GM11168 (cell line): ENCODE results near the gene MARCHF5.
"Not testable (repeated sequence)": the region's sequence is repeated elsewhere in the genome, so short reads cannot be mapped to it uniquely, and the experiment has no call there.

Experiments used
- in situ Hi-C: fragments of 300-500 bp; cut with MboI; formaldehyde crosslinking; loops from one replicate; pipeline ENCODE4 v1.12.0; 2022; ENCODE audit warnings: low sequenced_read_pairs; ENCODE audit not compliant: unreplicated experiment

The MARCHF5 gene

DNA sequence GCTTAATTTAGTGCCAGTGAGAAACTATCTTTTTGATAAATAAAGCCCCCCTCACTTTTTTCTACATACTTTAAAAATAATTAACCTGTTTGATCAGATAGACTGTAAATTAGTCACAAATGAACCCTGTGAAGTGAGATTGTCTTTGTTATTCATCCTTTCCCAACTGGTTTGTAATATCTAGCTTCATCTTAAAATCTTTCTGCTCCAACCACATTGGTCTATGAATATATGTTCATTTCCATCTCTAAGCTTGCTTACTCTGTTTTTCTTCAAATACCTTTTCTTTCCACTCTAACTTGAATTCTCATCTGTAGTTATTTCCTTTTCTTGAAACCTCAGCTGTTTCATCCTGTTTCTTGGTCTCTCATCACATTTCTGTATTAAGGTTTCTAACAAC, 12.1 kb downstream of the MARCHF5 start:
- in situ Hi-C loops, result no loop called here

DNA sequence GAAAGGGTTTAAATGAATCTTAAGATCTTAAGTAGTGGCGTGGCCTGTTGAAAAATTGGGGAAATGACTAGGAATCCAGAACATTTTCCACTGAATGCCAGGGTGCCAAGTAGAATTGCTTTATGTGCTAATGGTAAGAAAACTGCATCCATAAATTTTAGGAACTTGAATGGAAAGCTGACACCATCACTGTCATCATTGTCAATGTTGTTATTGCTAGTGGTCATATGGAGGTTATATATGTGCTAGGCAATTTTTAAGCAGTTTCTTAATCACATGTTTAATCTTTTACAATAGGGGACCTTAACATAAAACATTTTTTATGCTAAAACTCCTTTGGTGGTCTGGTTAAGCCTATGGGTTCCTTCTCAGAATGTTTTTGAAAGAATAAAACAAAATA, 13.1 kb downstream of the MARCHF5 start:
- in situ Hi-C loops, result no loop called here

DNA sequence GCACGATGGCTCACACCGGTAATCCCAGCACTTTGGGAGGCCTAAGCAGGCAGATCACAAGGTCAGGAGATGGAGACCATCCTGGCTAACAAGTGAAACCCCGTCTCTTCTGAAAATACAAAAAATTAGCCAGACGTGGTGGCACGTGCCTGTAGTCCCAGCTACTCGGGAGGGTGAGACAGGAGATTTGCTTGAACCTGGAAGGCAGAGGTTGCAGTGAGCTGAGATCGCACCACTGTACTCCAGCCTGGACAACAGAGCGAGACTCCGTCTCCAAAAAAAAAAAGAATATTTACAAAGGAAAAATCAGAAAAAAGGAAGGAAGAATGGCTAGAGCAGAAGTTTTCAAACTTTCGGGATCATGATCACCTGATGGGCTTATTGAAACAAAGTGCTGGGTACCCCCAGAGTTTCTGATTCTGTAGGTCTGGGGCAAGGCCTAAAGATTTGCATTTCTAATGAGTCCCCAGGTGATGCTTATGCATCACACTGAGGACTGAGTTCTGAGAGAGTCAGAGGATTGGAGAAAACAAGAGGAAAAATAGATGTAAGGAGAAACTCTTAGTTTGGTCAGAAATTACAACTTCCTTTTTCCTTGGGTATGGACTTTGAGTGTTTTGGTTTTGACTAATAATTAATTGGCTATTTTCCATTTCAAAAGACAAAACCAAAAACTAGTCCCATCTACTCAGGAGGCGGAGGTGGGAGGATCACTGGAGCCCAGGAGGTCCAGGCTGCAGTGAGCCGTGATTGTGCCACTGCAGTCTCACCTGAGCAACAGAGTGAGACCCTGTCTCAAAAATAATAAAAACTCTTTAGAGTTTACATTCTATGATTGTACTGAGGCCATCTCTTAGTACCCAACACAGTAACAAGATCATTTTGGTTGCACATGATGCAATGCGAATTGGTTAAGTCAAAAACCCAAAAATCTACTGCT, 14.4 kb downstream of the MARCHF5 start:
- in situ Hi-C loops, result no loop called here

DNA sequence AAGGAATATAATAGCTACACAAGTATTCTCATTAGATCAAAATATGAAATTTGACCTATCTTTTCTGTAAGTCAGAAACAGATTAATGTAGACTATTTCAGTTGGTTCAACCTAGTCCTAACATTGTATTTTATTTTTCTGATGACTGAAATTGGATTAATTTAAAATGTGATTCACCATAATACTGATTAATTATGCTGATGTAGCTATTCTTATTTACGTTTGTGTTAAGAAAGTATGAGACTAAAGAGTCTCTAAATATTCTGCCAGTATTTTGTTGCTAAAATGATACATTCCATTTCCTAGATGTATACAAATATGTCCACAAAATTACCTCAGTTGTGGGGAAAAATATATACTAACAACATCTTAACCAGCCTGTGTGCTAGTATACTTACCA, 18.3 kb downstream of the MARCHF5 start:
- in situ Hi-C loops, result no loop called here

DNA sequence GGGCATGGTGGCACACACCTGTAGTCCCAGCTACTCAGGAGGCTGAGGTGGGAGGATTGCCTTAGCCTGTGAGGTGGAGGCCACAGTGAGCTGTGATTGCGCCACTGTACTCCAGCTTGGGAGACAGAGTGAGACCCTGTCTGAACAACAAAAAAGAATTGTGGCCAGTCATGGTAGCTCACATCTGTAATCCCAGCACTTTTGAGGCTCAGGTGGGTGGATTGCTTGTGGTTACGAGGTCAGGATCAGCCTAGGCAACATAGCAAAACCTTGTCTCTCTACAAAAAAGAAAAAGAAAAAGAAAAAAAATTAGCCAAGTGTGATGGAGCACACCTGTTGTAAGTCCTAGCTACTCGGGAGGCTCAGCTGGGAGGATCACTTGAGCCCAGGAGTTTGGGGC, 22.8 kb downstream of the MARCHF5 start:
- in situ Hi-C loops, result no loop called here

DNA sequence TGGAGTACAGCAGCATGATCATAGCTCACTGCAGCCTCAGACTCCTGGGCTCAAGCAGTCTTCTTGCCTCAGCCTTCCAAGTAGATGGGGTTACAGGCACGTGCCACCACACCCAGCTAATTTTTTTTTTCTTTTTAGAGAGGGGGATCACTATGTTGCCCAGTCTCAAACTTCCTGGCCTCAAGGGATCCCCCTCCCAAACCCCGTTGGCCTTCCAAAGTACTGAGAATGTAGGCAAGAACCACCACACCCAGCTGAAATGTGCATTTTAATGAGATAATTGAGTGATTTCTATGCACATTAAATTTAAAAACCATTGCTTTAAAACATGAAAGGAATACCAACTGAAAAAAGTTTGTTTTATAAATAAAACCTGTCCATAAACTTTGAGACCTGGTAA, 25.6 kb downstream of the MARCHF5 start:
- in situ Hi-C loops, result no loop called here

DNA sequence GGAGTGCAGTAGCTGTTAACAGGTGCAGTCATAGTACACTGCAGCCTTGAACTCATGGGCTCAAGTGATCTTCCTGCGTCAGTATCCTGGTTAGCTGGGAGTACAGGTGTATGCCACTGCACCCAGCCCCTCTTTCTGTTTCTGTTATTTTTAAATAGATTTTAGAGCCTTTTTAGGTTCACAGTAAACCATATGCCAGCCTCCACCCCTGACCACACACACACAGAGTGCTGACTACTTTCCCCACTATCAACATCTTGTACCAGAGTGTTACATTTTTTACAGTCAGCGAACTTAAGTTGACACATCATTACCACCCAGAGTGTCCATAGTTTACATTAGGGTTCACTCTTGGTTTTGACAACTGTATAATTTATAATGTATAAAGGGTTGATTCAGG, 32.1 kb downstream of the MARCHF5 start:
- in situ Hi-C loops, result no loop called here

DNA sequence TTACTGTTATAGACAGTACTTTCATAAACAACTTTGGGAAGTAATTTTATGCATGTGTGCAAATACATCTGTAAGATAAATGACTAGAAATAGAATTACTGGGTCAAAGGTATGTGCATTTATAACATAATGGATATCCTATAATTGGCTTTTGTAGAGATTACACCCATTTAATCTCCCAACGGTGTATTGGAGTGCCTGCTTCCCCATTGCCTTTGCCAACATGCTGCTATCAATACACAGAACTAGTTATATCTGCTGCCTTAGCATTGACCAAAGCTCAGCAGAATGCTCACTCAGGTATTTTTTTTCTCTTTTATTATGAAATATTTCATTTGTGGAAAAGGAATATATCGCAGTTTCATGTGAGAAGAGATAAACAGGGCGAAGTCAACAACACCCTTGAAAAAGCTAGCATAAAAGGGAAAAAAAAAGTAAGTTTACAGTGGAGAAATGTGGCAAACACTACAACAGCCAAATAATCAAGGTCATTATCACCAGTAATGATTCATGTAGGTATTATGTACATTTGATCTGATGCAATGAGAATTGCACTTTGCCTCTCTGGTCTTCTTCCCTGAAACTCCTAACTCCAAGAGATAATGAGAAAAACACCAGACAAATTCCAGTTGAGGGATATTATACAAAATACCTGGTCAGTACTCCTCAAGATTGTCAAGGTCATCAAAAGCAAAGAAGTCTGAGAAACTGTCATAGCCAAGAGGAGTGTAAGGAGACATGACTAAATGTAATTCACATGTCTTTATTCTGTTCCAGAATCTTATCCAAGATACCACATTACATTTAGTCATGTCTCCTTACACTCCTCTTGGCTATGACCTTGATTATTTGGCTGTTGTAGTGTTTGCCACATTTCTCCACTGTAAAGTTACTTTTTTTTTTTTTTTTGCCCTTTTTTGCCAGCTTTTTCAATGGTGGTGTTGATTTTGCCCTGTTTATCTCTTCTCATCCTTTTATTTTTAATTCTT, 36.8 kb downstream of the MARCHF5 start:
- in situ Hi-C loops, result no loop called here

DNA sequence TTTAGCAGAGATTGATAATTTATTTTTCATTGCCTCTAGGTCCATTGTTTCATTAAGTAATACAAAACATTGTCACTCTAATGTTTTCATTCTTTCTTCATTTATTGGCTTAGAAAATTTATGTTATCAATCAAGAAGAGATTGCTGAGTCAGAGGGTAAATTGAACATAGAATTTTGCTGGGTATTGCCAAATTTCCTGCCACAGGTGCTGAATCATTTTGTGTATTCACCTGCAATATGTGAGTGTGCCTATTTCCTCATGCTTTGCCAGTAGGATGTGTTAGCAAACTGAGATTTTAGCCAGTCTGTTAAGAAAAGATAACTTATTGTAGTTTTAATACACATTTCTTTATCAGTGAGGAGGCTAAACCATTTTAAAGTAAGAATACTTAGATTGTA, 38.0 kb downstream of the MARCHF5 start:
- in situ Hi-C loops, result no loop called here

DNA sequence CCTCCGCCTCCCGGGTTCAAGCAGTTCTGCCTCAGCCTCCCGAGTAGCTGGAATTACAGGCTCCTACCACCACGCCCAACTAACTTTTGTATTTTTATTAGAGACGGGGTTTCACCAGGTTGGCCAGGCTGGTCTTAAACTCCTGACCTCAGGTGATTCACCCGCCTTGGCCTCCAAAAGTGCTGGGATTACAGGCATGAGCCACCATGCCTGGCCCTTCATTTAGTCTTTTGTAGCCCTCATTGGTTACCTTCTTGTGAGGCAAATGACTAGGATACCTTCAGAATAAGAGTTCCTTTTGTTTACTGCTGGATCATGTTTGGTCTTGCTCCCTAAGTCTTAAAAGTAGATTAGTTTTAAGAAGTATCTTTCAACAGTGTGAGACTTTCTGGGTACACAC, 39.0 kb downstream of the MARCHF5 start:
- in situ Hi-C loops, result not testable (repeated sequence)

DNA sequence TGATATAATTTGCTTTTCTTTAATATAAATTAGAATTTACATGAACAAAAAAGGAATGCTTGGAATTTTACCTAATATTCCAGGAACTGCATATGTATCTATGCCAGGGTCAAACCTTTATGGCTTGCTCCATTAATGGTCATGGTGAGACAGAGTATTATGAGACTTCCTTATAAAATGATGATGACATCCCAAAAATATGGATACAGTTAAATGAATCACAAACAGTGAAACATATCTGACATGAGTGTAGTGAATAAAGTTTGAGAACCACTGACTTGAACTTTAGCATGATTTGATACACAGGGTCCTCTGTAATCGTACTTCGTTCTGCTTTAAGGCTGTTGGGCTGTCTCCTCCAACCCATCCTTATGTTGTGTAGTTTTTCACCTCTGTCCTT, 51.8 kb downstream of the MARCHF5 start:
- in situ Hi-C loops, result no loop called here

DNA sequence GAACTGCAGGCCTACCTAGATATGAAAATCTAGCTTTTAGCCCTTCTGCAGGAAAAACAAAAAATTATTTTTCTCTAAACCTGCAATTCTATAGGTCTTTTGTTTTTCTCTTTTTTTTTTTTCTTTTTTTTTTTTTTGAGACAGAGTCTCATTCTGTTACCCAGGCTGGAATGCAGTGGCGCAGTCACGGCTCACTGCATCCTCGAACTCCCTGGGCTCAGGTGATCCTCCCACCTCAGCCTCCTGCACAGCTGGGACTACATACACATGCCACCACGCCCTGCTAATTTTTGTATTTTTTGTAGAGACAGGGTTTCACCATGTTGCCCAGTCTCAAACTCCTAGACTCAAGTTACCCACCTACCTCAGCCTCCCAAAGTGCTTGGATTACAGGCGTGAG, 54.6 kb downstream of the MARCHF5 start:
- in situ Hi-C loops, result not testable (repeated sequence)

DNA sequence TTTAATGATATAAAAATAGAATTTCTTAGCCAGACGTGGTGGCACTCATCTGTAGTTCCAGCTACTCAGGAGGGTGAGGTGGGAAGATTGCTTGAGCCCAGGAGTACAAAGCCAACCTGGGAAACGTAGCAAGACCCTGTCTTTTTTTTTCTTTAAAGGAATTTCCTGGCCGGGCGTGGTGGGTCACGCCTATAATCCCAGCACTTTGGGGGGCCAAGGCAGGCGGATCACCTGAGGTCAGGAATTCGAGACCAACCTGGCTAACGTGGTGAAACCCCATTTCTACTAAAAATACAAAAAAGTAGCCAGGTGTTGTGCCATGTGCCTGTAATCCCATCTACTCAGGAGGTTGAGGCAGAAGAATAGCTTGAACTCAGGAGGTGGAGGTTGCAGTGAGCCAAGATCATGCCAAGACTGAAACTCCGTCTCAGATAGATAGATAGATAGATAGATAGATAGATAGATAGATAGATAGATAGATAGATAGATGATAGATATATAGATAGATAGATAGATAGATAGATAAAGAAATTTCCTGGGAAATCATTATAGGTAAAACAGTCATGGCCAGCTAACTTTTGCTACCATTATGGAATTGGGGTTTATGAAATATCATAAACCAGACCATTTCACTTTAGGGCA, 56.2 kb downstream of the MARCHF5 start:
- in situ Hi-C loops, result not testable (repeated sequence)

DNA sequence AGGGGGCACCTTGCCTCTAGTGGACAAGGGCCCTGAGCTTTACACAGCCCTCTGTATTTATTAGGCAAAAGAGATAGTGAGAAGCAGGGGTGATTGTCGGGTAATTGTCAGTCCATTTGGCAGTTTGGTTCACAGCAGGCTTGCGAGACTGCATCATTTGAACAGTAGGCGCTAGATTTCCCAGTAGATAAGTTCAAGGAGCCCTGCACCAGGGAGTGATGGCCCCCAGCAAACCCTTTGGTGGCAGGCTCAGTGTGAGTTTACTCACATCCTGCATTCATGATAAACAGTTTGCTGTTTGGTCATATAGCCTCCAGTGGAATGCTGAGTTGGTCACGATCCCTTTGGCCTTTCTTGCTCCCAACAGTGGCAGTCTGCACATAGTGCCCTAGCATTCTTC, 59.4 kb downstream of the MARCHF5 start:
- in situ Hi-C loops, result no loop called here

DNA sequence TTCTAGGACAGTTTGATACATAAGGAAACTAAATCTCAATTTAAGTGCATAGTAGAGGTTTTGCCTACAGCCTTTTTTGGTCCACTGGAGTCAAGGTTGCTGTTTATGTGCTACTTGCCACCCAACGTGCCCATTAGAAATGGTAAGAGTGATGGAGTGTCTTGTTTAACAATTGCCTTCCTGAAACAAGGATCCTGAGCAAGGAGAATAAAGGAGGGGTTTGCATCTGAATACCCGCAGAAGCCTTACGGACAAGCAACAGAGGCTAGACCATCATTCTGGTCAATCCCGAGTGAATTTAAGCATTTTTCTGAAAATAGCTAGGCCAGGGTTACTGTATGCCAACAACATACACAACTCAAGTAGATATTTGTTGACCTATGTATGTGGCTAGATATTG, 63.6 kb downstream of the MARCHF5 start:
- in situ Hi-C loops, result no loop called here

DNA sequence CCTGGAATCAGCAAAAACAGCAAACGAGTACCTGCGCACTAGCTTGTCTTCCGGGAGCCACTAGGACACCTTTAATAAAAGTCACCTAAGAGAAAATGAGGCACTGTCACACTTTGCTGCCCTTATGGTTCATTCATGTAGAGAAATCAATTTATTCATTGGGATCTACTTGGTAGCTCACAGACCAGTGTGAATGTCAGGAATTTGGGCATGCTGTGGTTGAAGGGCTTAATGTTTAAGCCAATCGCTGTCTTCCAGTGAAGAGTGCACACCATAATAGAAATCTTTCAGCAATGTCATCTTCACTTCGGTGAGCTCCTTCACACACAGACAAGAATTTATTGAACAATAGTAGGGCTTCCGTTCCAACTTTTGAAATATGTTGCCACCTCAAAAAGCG, 65.1 kb downstream of the MARCHF5 start:
- in situ Hi-C loops, result loop anchor here (5.0 kb wide), 1 partner anchor 61 kb away; no protein-coding TSS in a partner anchor

DNA sequence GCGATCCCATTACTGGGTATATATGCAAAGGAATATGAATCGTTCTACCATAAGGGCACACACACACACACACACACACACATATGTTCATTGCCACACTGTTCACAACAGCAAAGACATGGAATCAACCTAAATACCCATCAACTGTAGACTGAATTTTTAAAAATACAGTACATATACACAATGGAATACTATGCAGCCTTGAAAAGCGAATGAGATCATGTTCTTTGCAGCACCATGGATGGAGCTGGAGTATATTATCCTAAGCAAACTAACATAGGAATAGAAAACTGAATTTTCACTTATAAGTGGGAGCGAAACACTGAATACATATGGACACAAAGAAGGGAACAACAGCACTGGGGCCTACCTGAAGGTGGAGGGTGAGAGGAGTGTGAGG, 72.5 kb downstream of the MARCHF5 start:
- in situ Hi-C loops, result no loop called here

DNA sequence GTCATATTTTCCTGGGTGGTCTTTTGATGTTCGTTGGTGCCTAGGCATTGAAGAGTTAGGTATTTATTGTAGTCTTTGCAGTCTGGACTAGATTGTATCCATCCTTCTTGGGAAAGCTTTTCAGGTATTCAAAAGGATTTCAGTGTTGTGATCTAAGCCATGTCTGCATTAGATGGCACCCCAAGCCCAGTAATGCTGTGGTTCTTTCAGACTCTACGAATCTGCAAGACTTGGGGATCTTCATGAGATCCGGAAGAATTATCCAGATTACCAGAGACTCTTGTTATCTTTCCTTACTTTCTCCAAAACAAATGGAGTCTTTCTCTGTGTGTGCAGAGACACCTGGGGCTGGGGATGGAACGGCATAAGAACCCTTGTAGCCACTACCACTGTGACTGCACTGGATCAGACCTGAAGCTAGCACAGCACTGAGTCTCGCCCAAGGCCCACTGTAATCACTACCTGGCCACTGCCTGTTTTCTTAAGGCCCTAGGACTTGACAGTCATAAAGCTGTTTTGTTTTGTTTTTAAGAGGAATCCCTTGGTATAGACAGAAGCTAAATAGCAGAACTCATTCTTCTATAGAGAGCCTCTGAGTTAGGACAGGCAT, 75.5 kb downstream of the MARCHF5 start:
- in situ Hi-C loops, result no loop called here

DNA sequence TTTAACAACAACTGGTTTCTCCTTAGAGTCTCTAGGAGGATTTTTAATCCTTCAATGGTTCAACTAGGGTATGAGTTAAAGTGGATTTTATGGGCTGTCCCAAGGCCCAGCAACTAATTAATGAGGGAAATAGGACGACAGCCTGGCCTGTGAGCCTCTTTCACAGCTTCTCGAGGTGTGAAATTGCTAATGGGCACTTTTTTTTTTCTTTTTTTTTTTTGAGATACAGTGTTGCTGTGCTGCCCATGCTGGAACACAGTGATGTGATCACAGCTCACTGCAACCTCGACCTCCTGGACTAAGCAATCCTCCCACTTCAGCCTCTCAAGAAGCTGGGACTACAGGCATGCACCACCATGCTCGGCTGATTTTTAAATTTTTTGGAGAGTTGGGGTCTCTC, 87.0 kb downstream of the MARCHF5 start:
- in situ Hi-C loops, result no loop called here

DNA sequence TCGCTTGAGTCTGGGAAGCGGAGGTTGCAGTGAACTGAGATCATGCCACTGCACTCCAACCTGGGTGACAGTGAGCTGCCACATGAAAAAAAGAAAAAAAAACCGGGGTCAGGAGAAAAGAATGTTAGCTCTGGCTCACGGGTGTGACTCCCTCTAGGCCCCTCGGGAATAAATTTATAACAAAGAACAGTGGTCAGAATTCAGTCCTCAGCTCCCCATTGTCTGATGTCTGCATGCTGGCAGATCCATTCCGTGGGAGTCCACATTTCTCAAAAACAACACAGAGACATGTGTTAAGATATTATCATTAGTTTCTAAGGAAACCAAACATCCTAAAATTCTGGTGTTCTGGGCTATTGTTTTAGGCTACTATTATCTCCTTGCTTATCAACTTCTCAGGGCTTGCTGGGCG, 90.6 kb downstream of the MARCHF5 start:
- in situ Hi-C loops, result no loop called here
